ENCODE results near the gene RAB5IF. TPM values are rescaled to one million over a fixed set of nuclear protein-coding genes. Genes with fewer than 3 reads are reported as not detected.

The RAB5IF gene
- total and polyA plus RNA-seq, 2 of the 4 experiments (the other 2 are of a cell fraction) = 74.0 to 93.1 TPM

- Histone ChIP-seq H3K9me3 (ENCODE audit: control insufficient read depth, insufficient read depth, low read length) (no peaks in the 10 kb centered on the region), H2BK120ac (ENCODE audit: low read depth, low read length) (no peak overlapping the region), H3K23ac (ENCODE audit: low read depth, low read length) (no peak overlapping the region), H3K14ac (replicated peaks; ENCODE audit: low read depth, low read length) (no peak overlapping the region), H2AFZ (replicated peaks; ENCODE audit: low read length, poor library complexity) (no peak overlapping the region), H3K79me1 (ENCODE audit: low read depth in 1 of 2, low read length in 2 of 2) (peaks cover 12 to 23% of the 10 kb centered on the region in 2 experiments), H3K4me2 (ENCODE audit: low read depth, low read length) (no peak overlapping the region), H4K20me1 (ENCODE audit: insufficient read depth, low read length) (peaks cover 13% of the 10 kb centered on the region; the same call in 1 of the 2 replicates), H2BK20ac (ENCODE audit: low read depth, low read length) (no peak overlapping the region), H3K9me1 (ENCODE audit: insufficient read depth, low read length) (peaks cover 4% of the 10 kb centered on the region; the same call in 1 of the 2 replicates), H3K27me3 (ENCODE audit: control insufficient read depth, insufficient read depth, low read length) (no peaks in the 10 kb centered on the region), H4K8ac (ENCODE audit: low read depth in 2 of 2, low read length in 2 of 2) (no peak overlapping the region), H3K4ac (ENCODE audit: low read depth, low read length) (no peak overlapping the region), H3K9ac (ENCODE audit: low read depth, low read length) (no peak overlapping the region), H2BK15ac (ENCODE audit: low read depth, low read length) (no peak overlapping the region), H3K27ac (ENCODE audit: insufficient read depth, low read length) (no peak overlapping the region), H4K5ac (ENCODE audit: low read depth, low read length) (no peak overlapping the region), H2BK5ac (ENCODE audit: low read depth, low read length, poor library complexity, severe bottlenecking) (no peak overlapping the region), H3K36me3 (ENCODE audit: control insufficient read depth, insufficient read depth, low read length) (peaks cover 52% of the 10 kb centered on the region), H2AK5ac (ENCODE audit: low read depth, low read length) (no peak overlapping the region), H4K91ac (ENCODE audit: insufficient read depth, low read depth, low read length) (no peak overlapping the region), H3K18ac (ENCODE audit: low read depth, low read length) (no peak overlapping the region), H3K4me1 (ENCODE audit: control insufficient read depth, insufficient read depth, low read length) (no peaks in the 10 kb centered on the region; the same call in 1 of the 2 replicates), H3K4me3 (ENCODE audit: insufficient read depth, low read depth, low read length) (no peak overlapping the region), H2AK9ac (replicated peaks; ENCODE audit: low read depth, low read length, poor library complexity) (no peak overlapping the region), H3K56ac (ENCODE audit: extremely low read depth, insufficient read depth, low read length) (no peak overlapping the region)
- dilution Hi-C loops (cut with HindIII; ENCODE audit: low sequenced_read_pairs, unreplicated experiment) (no loop called here), in situ Hi-C loops (cut with MboI; ENCODE audit: low sequenced_read_pairs) (loop anchor here (5.0 to 10.0 kb wide), 2 partner anchors 143 to 276 kb away; no protein-coding TSS in a partner anchor), intact Hi-C loops (cut with micrococcal nuclease) (loop anchor here (1.0 to 10.0 kb wide), 2 partner anchors 143 to 273 kb away; no protein-coding TSS in a partner anchor)
- TF ChIP-seq, protein P1, sequence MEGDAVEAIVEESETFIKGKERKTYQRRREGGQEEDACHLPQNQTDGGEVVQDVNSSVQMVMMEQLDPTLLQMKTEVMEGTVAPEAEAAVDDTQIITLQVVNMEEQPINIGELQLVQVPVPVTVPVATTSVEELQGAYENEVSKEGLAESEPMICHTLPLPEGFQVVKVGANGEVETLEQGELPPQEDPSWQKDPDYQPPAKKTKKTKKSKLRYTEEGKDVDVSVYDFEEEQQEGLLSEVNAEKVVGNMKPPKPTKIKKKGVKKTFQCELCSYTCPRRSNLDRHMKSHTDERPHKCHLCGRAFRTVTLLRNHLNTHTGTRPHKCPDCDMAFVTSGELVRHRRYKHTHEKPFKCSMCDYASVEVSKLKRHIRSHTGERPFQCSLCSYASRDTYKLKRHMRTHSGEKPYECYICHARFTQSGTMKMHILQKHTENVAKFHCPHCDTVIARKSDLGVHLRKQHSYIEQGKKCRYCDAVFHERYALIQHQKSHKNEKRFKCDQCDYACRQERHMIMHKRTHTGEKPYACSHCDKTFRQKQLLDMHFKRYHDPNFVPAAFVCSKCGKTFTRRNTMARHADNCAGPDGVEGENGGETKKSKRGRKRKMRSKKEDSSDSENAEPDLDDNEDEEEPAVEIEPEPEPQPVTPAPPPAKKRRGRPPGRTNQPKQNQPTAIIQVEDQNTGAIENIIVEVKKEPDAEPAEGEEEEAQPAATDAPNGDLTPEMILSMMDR (conservative IDR thresholded peaks at IDR 0.05; ENCODE audit: low read depth, low read length) = no peak
- TF ChIP-seq POLR2A (IDR thresholded peaks at IDR 0.05; ENCODE audit: low read depth, low read length) = no peak
- TF ChIP-seq, protein P2, sequence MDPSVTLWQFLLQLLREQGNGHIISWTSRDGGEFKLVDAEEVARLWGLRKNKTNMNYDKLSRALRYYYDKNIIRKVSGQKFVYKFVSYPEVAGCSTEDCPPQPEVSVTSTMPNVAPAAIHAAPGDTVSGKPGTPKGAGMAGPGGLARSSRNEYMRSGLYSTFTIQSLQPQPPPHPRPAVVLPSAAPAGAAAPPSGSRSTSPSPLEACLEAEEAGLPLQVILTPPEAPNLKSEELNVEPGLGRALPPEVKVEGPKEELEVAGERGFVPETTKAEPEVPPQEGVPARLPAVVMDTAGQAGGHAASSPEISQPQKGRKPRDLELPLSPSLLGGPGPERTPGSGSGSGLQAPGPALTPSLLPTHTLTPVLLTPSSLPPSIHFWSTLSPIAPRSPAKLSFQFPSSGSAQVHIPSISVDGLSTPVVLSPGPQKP (IDR thresholded peaks at IDR 0.05; ENCODE audit: borderline replicate concordance, low read depth, low read length) = no peak
- TF ChIP-seq CHD1 (IDR thresholded peaks at IDR 0.05; ENCODE audit: low read depth, low read length) = no peak
- TF ChIP-seq RAD21 (IDR thresholded peaks at IDR 0.05; ENCODE audit: low read length) = no peak
- no peak for TF ChIP-seq RCOR1 (IDR thresholded peaks at IDR 0.05; ENCODE audit: insufficient replicate concordance, low read length)
- no peak for TF ChIP-seq MAZ (IDR thresholded peaks at IDR 0.05; ENCODE audit: borderline replicate concordance, low read depth, low read length)
- TF ChIP-seq USF2 (IDR thresholded peaks at IDR 0.05; ENCODE audit: low read depth, low read length) = no peak
- TF ChIP-seq FOS (IDR thresholded peaks at IDR 0.05; ENCODE audit: low read depth, low read length) = no peak
- TF ChIP-seq SMC3 (IDR thresholded peaks at IDR 0.05; ENCODE audit: low read depth, low read length) = no peak
- TF ChIP-seq MAFK (IDR thresholded peaks at IDR 0.05; ENCODE audit: low read depth, low read length) = no peak
- no peak for TF ChIP-seq MXI1 (IDR thresholded peaks at IDR 0.05; ENCODE audit: borderline replicate concordance, low read depth, low read length)
- no peak for TF ChIP-seq RFX5 (IDR thresholded peaks at IDR 0.05; ENCODE audit: low read depth, low read length)
- TF ChIP-seq BHLHE40 (IDR thresholded peaks at IDR 0.05; ENCODE audit: low read depth, low read length) = no peak
- TF ChIP-seq NFE2L2 (IDR thresholded peaks at IDR 0.05; ENCODE audit: low read depth, low read length) = no peak
- TF ChIP-seq CEBPB (IDR thresholded peaks at IDR 0.05; ENCODE audit: low read depth, low read length) = no peak
- ATAC-seq (ENCODE audit: low read depth) (no peak), DNase-seq (no peak)
- no TSS peak for BruUV-seq (replicated peaks)
- CTCF ChIA-PET = no interaction called here
- POLR2A ChIA-PET (ENCODE audit: unreplicated experiment) = no interaction called here
- 80% methylated on average over 2 of the region's 5 CpGs; no CpG with 5 or more reads in 1 of the 2 experiments for WGBS, 2 experiments (ENCODE audit: extremely low coverage in 2 of 2, insufficient read length in 1 of 2)
These were observed 6.0 kb downstream of the RAB5IF start for GRCh38 chr20:36611625-36612024.
